Measurements from ENCODE around the gene LAMTOR4.

LAMTOR4 gene

GRCh38 chr7:100200693-100201092, 52.0 kb downstream of the LAMTOR4 start:
- DNase-seq (ENCODE audit: low read depth, low spot score) = no peak
